Neural cell (in vitro differentiated cells): ENCODE results near the gene CCNY.

Experiments
- EP300 ChIP-seq: fragments of 450-650 bp; conservative IDR thresholded peaks from 2 replicates; pipeline ENCODE4 v1.6.1; 2014; ENCODE audit warnings: antibody characterized with exemption, mild to moderate bottlenecking, moderate library complexity; ENCODE audit not compliant: poor library complexity, severe bottlenecking
- EZH2 ChIP-seq: fragments of 200-600, 300-800 bp; shearing (Covaris generic), sonication (generic); IDR thresholded peaks from 2 replicates; pipeline ENCODE4 v1.6.1; 2014; ENCODE audit warnings: antibody characterized with exemption, low read length, borderline replicate concordance, mild to moderate bottlenecking; ENCODE audit not compliant: insufficient read depth, poor library complexity, severe bottlenecking
- MXI1 ChIP-seq: fragments of 450-650 bp; conservative IDR thresholded peaks from 2 replicates; pipeline ENCODE4 v1.6.1; 2014; ENCODE audit warnings: antibody characterized with exemption, mild to moderate bottlenecking; ENCODE audit not compliant: poor library complexity, severe bottlenecking
- SMC3 ChIP-seq: fragments of 450-650 bp; conservative IDR thresholded peaks from 2 replicates; pipeline ENCODE4 v1.6.1; 2014; ENCODE audit warnings: antibody characterized with exemption, mild to moderate bottlenecking, moderate library complexity; ENCODE audit not compliant: poor library complexity
- TAF1 ChIP-seq: IDR thresholded peaks from 2 replicates; pipeline ENCODE4 v1.6.1; 2012; ENCODE audit warnings: low read depth
- TF ChIP-seq, protein P1 (sequence below): fragments of 450-650 bp; IDR thresholded peaks from 2 replicates; pipeline ENCODE4 v1.5.1; 2014; ENCODE audit warnings: antibody characterized with exemption, mild to moderate bottlenecking, moderate library complexity; ENCODE audit not compliant: poor library complexity, severe bottlenecking

- no peak for TF ChIP-seq TAF1
- TF ChIP-seq, protein P1, sequence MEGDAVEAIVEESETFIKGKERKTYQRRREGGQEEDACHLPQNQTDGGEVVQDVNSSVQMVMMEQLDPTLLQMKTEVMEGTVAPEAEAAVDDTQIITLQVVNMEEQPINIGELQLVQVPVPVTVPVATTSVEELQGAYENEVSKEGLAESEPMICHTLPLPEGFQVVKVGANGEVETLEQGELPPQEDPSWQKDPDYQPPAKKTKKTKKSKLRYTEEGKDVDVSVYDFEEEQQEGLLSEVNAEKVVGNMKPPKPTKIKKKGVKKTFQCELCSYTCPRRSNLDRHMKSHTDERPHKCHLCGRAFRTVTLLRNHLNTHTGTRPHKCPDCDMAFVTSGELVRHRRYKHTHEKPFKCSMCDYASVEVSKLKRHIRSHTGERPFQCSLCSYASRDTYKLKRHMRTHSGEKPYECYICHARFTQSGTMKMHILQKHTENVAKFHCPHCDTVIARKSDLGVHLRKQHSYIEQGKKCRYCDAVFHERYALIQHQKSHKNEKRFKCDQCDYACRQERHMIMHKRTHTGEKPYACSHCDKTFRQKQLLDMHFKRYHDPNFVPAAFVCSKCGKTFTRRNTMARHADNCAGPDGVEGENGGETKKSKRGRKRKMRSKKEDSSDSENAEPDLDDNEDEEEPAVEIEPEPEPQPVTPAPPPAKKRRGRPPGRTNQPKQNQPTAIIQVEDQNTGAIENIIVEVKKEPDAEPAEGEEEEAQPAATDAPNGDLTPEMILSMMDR, result no peak
- TF ChIP-seq EP300, result no peak
- no peak for TF ChIP-seq MXI1
- TF ChIP-seq SMC3, result no peak
- TF ChIP-seq EZH2, result no peak
Observed at GRCh38 chr10:35417795-35418194, 81.5 kb downstream of the CCNY start.
